NCI-H524 (cell line): ENCODE results near the gene USP3.
"Not testable (repeated sequence)": the region's sequence is repeated elsewhere in the genome, so short reads cannot be mapped to it uniquely, and the experiment has no call there.

ENCODE experiments used
- DNase-seq, 2 experiments: peaks; one replicate each; lab custom pipeline; 2025; lab: John Stamatoyannopoulos, UW

USP3 gene

DNA sequence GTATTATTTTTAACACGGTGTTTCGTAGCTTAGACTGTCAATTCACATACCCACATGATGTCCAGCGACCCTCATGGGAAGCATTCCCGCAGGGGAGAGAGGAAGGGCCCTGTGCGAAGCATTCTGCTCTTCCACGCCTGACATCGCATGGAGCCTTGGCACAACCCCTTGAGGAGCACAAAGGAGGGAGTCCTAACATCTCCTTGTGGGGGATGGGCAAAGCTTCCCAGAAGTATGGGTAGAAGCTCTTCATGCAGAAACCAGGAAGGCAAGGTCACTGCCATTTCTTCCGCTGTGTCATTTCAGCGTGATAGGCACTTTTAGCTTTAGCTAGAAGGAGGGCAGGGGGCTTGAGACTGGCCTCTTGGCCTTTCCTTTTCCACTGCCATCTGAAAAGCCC lies 28.7 kb upstream of the USP3 start:
- no peak for DNase-seq

DNA sequence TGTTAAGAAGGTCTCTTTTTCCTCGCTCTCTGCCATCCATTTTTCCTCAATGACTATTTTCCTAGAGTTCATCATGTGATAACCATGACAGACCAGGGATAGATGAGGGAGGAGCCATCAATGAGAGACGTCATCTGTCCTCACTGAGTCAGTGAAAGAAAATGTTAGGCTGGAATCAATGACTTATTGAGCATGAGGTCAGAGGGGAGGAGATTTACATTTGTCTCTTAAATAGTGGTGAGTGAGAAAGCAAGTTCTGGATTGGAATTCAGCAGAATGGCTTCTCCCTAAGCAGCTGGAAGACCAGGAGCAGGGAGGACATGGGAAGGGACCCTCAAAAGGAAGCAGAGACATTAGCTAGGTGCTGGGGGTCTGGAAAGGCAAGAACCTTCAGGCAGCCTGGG lies 28.2 kb upstream of the USP3 start:
- DNase-seq: no peak

DNA sequence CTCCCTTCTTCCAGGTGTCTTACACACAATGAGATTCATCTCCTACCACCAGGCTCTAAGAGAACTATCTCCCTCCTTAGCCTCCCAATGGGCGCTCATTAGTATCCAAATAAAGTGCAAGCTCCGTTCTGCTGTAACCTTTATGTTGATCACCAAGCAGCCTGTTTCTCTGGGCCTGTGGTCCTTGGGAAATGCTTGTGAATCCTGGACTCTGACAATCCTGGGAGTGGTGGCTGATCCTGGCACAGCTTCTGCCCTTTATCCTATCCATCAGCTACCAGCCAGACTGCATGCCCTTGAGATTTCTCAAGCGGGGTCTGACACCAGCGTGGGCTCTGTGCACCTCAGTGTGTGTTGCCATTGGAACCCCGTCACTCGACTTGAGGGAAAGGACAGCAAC lies 26.1 kb upstream of the USP3 start:
- DNase-seq: no peak

DNA sequence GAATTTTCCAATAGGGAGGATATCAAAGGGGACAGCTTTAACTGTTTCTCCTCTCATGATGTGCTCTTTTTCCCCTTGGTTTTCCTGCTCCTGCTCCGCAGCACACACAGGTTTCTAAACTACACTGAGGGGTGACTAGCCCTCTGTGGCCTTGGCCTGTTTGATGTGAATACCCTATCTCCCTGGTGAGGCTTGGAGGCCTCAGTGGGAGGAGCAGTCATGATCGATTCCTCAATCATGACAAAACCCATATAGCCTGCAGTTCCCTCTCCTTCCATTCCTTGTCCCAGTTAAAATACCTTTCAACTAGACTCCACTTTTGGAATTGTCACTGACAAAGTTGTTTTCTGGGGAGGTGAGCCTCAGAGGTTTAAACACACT lies 24.0 kb upstream of the USP3 start:
- DNase-seq: no peak

DNA sequence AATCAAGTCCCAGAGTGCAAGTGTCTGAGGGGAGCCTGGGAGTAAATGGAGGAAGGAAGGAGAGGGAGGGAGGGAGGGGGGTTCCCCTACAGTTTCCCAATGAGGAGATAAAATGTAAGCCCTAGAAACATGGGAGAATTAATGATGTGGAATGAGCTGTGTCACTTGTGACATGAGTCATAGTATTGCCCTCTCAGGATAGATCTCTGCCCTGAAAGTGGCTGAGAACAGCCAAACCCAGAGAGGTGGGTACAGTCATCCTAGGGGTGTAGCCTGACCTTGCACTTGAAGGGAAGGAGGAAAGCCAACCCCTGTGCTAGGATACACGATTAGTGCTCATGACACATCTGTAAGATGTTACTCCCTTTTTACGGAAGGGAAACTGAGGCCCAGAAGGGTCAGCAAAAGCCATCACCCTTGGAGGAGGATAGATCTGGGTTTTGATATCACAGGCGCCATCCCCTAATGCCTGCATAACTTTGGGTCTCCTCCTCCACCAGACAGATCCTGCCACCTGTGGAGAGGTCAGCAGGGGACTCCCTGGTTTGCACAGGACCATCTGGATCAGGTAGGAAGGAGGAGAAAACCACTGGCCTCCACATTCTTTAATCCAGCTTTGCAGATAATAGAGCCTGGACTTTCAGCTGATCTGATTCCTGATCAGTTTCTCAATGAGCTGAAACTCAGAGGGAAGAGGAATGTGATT lies 23.1 kb upstream of the USP3 start:
- DNase-seq: no peak

DNA sequence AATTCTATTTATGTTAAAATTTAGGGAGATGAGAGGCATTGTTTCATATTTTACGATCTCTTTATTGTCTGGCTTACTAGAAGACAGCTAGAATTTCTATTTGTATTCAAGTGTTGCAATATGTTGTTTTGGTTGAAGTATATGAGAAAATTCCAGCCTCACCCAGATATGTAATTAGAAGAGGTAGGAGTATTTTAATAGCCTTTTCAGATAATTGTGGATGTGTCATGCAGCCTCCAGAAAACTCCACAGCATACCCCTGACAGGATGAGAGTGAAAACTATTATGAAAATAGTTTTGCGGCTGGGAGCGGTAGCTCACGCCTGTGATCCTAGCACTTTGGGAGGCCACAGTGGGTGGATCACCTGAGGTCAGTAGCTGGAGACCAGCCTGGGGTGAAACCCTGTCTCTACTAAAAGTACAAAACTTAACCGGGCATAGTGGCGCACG lies 21.5 kb upstream of the USP3 start:
- no peak for DNase-seq

DNA sequence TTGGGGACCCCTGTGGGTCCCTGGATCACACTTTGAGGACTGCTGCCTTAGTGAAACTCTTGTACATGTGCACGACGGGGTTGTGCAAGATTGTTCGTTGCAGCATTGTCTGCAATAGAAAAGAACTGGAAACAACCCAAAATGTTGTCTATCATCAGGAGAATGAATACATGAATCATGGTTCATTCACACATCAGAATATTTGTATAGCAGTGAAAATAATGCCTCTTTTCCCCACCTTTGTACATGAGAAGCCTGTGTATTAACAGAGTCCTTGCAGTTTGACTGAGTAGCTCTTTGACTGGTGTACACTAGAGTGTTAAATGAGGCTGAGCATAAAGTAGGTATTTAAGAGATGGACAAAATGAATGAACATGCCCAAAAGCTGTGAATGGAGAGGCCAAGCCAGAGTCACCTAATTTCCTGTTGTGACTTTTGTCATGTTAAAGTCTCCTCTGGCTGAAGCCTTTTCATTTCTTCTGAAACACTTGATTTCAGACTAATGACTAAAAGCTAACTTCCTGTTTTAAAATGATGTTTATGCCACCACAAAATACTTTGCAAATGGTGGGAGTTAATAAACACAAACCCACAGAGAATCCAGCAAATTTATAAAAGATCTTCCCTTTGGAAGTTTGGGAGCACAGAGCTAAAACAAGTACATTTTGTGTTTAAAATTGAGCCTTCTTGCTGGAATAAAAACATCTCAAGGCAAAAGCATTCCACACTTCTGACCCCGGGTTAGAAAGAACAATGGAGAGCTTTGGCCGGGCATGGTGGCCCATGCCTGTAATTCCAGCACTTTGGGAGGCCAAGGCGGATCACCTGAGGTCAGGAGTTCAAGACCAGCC lies 20.6 kb upstream of the USP3 start:
- no peak for DNase-seq

DNA sequence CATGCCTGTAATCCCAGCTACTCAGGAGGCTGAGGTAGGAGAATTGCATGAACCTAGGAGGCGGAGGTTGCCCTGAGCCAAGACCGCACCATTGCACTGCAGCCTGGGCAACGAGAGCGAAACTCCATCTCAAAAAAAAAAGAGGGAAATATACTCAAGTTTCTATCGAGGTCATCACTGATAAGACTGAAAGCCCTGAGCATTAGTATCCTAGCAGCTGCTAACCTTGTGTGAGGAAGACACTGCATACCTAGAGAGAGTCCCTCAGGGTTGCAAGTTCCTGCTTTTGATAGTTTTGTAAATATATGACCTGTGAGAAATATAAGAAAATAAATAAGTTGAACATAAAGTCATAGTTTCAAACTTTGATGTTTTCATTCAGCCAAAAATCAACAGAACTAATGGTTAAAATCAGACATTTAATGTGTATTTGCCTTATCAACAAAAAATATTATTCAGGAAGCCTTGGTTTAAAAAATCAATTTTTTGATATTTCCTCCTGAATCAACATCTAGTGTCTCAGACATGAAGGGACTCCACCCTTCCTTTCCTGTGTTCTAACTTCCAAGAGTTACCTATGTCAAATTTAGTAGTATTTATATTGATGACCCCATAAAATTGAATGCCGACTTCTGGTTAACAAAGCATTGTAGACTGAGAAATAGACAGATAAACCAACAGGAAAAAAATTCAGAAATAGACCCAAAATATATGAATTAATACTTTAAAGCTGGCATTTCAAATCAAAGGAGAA lies 19.8 kb upstream of the USP3 start:
- DNase-seq: no peak

DNA sequence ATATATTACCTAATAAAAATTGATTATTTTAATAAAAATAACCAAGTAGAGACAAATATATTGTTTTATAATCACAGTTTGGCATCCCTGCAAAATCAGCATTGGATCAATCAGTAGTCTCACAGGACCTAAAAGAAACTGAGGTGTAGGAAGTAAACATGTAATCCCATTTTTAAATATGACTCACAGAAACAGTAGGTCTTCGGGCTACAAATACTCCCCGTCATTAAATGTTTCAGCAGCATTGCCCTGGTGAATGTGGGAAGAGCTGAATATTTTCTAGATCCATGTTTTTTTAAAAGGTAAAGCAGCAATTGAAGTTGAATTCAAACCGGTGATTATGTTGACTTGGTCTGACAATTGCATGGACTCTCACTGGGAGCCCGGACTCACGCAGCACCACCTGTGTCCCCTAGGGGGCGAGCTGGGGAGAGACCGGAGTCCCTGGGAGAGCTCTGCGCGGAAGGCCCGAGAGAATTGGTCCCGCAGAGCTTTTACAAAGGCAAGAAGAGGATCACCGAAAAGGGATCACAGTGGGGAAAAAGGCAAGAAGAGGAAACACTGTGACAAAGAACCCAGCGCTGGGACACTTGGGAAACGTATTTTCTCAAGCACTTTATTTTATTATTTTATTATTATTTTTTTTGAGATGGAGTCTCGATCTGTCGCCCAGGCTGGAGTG lies 17.2 kb upstream of the USP3 start:
- DNase-seq: peak; percentile 77

DNA sequence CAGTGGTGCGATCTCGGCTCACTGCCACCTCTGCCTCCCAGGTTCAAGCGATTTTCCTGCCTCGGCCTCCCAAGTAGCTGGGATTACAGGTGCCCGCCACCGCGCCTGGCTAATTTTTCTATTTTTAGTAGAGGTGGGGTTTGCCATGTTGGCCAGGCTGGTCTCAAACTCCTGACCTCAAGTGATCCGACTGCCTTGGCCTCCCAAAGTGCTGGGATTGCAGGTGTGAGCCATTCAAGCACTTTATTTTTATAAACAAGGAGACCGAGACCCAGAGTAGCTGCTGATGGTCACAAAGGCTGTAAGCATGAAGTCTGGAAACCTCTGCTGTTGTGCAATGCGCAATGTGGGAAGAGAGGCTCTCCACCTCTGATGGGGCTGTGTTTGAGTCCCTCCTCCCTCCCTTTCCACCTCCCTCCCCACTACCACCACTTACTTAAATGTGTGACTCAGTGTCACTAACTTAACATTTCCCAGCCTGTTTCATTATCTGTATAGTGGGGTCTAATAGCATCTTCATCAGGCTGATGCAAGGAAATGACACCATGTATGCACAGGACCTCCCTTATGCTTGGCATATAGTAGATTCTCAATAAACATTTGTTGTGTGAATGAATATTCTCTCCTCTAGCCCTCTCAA lies 16.5 kb upstream of the USP3 start:
- not testable (repeated sequence) for DNase-seq

DNA sequence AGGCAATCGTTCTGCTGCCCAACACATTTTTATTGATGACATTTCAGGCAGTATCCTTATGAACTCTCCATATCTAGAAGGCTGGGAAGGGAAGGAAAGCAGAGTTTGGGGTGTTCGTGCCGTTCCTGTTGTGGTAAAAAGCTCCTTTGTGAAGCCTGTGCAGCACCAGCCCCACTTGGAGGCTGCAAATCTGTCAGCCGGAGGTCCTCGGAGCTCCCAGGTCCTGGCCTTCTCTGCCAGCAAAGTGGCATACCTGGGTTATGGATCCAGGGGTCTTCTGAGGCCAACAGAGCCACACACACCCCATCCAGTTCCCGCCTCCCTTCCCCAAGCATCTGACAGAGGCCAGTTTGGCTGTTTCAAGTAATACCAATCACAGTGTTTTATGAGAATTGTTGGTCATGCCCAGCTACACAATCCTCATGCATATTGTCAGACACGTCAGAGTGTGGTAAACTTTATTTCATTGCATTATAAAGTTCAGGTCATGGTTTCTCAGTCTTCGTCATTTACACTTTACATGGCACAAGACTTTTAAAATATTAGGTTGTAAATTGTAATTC lies 15.9 kb upstream of the USP3 start:
- DNase-seq: no peak

DNA sequence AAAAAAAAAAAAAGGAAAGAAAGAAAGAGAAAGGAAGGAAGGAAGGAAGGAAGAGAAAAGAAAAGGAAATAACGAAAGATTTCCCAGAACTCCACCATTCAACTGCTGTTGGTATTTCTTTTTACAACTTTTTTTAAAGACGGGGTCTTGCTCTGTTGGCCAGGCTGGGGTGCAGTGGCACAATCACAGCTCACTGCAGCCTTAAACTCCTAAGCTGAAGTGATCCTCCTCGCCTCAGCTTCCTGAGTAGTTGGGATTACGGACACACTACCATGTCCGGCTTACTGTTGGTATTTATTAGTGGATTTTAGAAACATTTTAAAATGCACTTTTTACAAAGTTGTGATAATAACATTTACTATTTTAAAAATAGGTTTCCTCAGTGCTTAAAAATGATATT lies 15.0 kb upstream of the USP3 start:
- no peak for DNase-seq

DNA sequence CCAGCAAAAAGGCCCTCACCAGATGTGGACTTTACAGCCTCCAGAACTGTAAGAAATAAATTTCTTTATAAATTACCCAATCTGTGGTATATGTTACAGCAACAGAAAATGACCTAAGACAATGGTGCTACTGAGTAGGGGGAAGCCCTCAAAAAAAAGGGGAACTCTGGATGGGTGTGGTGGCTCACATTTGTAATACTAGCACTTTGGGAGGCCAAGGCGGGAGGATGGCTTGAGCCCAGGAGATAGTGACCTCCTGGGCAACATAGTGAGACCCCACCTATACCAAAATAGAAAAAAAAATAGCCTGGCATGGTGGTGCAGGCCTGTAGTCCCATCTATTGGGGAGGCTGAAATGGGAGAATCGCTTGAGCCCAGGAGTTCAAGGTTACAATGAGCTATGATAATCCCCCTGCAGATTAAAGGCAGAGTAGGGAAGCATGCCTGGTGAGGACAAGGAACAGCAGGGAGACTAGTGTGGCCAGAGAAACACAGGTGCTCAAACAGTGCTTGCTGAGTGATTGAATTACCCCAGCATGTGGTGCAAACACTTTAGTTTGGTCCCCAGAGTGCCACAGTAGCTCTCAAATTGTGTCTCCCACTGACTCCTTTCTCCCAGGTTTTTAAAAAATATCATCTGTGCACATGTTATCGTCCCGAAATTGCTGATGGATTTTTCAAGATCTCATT lies 13.9 kb upstream of the USP3 start:
- peak; percentile 97 to 99 for DNase-seq

DNA sequence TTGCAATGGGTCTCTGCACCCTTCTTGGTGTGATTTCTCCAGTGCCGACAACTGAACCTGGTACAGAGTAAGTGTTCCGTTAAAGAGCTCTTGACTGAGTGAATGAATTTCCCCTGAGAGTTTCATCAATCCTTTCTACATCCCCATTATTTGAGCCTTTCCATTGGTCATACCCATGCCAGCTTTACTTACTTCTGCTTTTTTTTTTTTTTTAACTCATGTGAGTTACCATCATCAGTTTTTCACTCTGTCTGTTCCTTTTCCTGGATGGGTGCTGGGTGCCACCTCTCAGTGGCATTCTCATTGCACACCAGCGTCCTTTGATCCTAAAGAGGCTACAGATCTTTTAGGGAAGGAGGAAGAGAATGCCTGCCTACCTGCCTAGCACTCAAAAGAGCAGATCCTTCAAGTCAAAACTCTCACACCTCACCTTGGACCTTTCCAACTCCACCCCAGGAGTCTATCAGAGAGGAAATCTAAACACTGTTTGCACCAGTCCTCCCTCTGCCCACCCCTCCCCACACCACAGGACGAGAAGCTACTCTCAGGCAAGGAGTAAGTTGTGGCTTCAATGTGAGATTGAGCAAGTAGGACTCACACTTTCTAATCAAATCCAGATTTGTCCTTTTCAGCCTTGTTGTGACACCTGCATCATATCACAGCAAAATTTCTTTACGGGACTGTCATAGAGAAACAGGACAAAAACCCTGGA lies 13.1 kb upstream of the USP3 start:
- peak; percentile 91 to 92 for DNase-seq

DNA sequence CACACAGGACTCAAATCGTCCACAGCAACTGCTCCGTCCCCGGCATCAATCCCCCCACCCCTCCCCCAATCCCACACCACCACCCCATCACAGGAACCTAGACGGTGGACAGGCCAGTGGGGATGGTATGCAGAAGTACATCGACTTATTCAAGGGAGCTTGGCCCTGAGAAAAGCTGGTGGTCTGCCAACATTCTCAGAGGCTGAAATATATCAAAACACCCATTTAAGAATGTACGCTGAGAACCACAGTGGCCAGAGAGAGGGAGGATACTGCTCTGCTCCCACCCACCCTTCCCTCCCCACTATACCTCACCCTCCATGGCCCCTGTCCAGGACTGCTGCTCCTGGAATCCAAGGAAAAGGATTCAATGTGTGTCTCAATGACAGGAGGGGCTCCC lies 12.4 kb upstream of the USP3 start:
- no peak for DNase-seq

DNA sequence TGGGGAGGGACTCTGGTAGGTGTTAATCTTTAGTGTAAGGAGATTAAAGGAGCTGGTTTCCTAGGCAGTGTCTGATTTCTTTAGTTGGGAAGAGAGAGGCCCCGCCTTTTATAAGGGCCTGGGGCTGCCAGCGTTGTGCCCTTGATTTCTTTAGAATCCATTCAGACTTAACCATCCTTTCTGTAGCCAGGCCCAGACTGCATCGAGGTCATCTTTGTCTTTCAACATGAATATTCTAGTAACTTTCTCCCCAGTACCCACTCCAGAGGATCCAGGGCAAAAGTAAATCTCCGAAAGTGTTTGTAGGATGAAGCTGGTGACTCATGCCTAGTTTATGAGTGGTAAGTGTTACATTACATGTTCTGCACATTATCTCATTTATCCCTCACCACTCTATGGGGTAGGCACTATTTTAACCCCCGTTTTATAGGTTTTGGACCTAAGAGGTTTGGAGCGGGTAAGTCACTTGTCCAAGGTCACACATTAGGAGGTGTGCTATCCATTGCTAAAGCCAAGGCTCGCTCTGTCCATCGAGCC lies 11.8 kb upstream of the USP3 start:
- peak; percentile 52 to 89 for DNase-seq

DNA sequence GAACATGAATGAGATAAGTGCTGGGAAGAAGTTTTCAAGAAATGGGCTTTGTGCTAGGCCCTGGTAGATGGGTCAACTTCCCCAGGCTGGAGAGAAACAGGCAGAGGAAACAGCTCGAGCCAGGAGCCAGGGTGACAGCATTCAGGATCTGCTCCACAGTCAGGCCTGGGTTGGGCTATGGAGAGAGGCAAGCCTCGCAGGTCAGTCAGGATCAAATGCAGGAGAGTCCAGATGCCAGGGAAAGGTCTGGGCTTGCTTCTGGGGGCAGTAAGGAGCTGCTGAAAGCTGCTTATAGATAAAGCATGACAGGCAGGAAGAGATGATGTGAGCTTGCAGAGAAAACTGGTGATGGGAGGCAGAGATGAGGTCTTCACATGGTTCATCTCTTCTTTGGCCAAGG lies 11.0 kb upstream of the USP3 start:
- DNase-seq: peak; percentile 36 to 68

DNA sequence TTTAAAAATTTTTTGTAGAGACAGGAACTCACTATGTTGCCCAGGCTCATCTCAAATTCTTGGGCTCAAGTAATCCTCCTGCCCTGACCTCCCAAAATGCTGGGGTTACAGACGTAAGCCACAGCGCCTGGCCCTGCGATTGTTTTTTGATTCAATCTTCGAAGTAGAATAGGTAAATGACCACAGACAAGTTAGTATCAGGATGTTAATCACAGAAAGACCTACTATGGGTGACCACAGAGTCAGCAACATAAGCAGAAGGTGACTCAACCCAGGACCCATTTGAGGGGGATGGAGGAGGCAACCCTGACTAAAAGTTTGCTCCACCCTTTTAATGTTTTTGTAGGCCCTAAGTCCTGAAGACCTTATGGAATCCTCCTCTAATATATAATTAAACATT lies 10.0 kb upstream of the USP3 start:
- DNase-seq: no peak

DNA sequence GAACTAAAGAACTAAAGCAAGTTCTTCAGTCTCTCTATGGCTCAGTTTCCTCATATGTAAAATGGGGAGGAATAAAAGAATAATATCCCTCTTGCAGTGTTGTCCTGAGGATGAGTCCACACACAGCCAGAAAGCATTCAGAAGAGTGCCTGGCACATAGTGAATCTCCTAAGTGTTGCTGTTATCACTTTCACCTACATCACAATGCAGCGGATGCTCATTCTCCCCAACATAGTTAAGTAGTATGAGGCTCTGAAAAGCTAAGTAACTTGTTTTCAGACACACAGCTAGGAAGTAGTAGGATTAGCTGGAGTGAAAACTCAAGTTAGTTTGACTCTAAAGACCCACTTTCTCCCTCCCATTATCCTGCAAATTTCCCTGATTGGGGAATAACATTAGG lies 9.1 kb upstream of the USP3 start:
- no peak for DNase-seq
